ENCODE data around the gene TMPRSS12. TPM values are rescaled to one million over a fixed set of nuclear protein-coding genes. Genes with fewer than 3 reads are reported as not detected.

The TMPRSS12 gene
- total RNA-seq, 3 donors from 2014 or later (not counting 1 experiment from before 2014, with no cell fraction given): not detected

- Mint-ChIP-seq H3K4me3 (peak overlapping the region; percentile 96), H3K27ac (peak overlapping the region; percentile 92 to 95), H3K36me3 (no peaks in the 10 kb centered on the region), H3K27me3 (ENCODE audit: low read depth in 2 of 2) (no peaks in the 10 kb centered on the region), H3K9me3 (no peaks in the 10 kb centered on the region), H3K4me1 (peaks cover 65 to 69% of the 10 kb centered on the region in 2 donors)
- H3K9me3 ChIP-seq (ENCODE audit: control insufficient read depth, insufficient read depth, low read length): no peaks in the 10 kb centered on the region
- peaks cover under 1% of the 10 kb centered on the region for H3K36me3 ChIP-seq (ENCODE audit: control insufficient read depth, insufficient read depth, low read length)
- peak overlapping the region; percentile 53 for H3K4me3 ChIP-seq (ENCODE audit: low read length)
- peaks cover 32% of the 10 kb centered on the region for H3K4me1 ChIP-seq (ENCODE audit: control insufficient read depth, insufficient read depth, low read length)
- no peak for TF ChIP-seq CTCF (IDR thresholded peaks at IDR 0.05)
- ATAC-seq (peak; percentile 91 to 93 (median 91)), DNase-seq (peak; percentile 44 to 63)
- intact Hi-C loops (cut with micrococcal nuclease): loop anchor here (5.0 to 10.0 kb wide), 2 partner anchors 100 to 157 kb away; partner anchors contain the start of gene SLC11A2
- H3K27me3 ChIP-seq (ENCODE audit: control insufficient read depth, insufficient read depth, low read length): no peaks in the 10 kb centered on the region
- H3K27ac ChIP-seq (ENCODE audit: low read length): peak overlapping the region; percentile 72
- 5% methylated on average over 12 of the region's 13 CpGs for WGBS (ENCODE audit: insufficient coverage)
Measured at GRCh38 chr12:50924439-50925341, 82.0 kb downstream of the TMPRSS12 start.

DNA sequence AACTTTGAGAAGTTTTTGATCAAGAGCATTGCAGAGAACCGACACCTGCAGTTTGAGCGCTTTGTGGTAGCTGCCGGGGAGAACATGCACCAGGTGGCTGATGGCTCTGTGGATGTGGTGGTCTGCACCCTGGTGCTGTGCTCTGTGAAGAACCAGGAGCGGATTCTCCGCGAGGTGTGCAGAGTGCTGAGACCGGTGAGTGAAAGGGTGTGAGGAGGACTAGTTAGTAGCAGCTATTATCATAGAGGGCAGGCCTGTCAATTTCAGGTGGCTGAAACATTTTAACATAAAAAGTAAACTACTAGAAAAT, 82.6 kb downstream of the TMPRSS12 start:
- Histone ChIP-seq H3K36me3 (ENCODE audit: control insufficient read depth, insufficient read depth, low read length) (peaks cover 6% of the 10 kb centered on the region), H3K9me3 (ENCODE audit: control insufficient read depth, insufficient read depth, low read length) (no peaks in the 10 kb centered on the region), H3K4me1 (ENCODE audit: control insufficient read depth, insufficient read depth, low read length) (peaks cover 32% of the 10 kb centered on the region), H3K27ac (ENCODE audit: low read length) (peak overlapping the region; percentile 6), H3K27me3 (ENCODE audit: control insufficient read depth, insufficient read depth, low read length) (no peaks in the 10 kb centered on the region), H3K4me3 (ENCODE audit: low read length) (peak overlapping the region; percentile 53)
- no peak for TF ChIP-seq CTCF (IDR thresholded peaks at IDR 0.05)
- no peaks in the 10 kb centered on the region for H3K27me3 Mint-ChIP-seq (ENCODE audit: low read depth in 2 of 2)
- ATAC-seq (peak in 2 of 3 donors; percentile 11 to 41), DNase-seq (peak in 1 of 2 donors; percentile 25)
- H3K9me3 Mint-ChIP-seq: no peaks in the 10 kb centered on the region
- H3K4me1 Mint-ChIP-seq: peaks cover 65 to 69% of the 10 kb centered on the region in 2 donors
- 14% methylated on average over 7 of the region's 7 CpGs for WGBS (ENCODE audit: insufficient coverage)
- intact Hi-C loops (cut with micrococcal nuclease): loop anchor here (5.0 to 10.0 kb wide), 2 partner anchors 100 to 158 kb away; partner anchors contain the start of gene SLC11A2
- H3K36me3 Mint-ChIP-seq: no peaks in the 10 kb centered on the region
- H3K27ac Mint-ChIP-seq: peak overlapping the region; percentile 92 to 95
- peak overlapping the region; percentile 96 for H3K4me3 Mint-ChIP-seq

GRCh38 chr12:50925920-50926319, 83.2 kb downstream of the TMPRSS12 start:
- Mint-ChIP-seq H3K4me1 (peaks cover 65 to 69% of the 10 kb centered on the region in 2 donors), H3K27me3 (ENCODE audit: low read depth in 2 of 2) (no peaks in the 10 kb centered on the region)
- peaks cover 32% of the 10 kb centered on the region for H3K4me1 ChIP-seq (ENCODE audit: control insufficient read depth, insufficient read depth, low read length)

More at GRCh38 chr12:50925920-50926319, 83.2 kb downstream of the TMPRSS12 start:
- Histone ChIP-seq H3K9me3 (ENCODE audit: control insufficient read depth, insufficient read depth, low read length) (no peaks in the 10 kb centered on the region), H3K4me3 (ENCODE audit: low read length) (peak overlapping the region; percentile 53), H3K36me3 (ENCODE audit: control insufficient read depth, insufficient read depth, low read length) (peaks cover 12% of the 10 kb centered on the region), H3K27ac (ENCODE audit: low read length) (peak overlapping the region; percentile 6), H3K27me3 (ENCODE audit: control insufficient read depth, insufficient read depth, low read length) (no peaks in the 10 kb centered on the region)
- Mint-ChIP-seq H3K27ac (peak overlapping the region; percentile 92 to 95), H3K36me3 (no peaks in the 10 kb centered on the region), H3K4me3 (peak overlapping the region; percentile 96), H3K9me3 (no peaks in the 10 kb centered on the region)
- intact Hi-C loops (cut with micrococcal nuclease): loop anchor here (5.0 to 10.0 kb wide), 2 partner anchors 99 to 159 kb away; partner anchors contain the start of gene SLC11A2
- TF ChIP-seq CTCF (IDR thresholded peaks at IDR 0.05): no peak
- 38% methylated on average over 1 of the region's 1 CpG for WGBS (ENCODE audit: insufficient coverage)
- ATAC-seq (no peak), DNase-seq (no peak)
